Pancreas (tissue), 10 donors: ENCODE results near the gene COL3A1. TPM values are rescaled to one million over a fixed set of nuclear protein-coding genes. Genes with fewer than 3 reads are reported as not detected.
A peak's percentile ranks its signal among the peaks of the same experiment; 100 is the strongest.

Experiments used
- ATAC-seq, 4 donors: fragments of 200-7000 bp; cut with Tn5 transposase; one replicate each; pipeline versions ENCODE4 v1.8.0 to v1.9.1; 2020; ENCODE audit warnings: mild to moderate bottlenecking in 4 of 4, moderate library complexity in 4 of 4
- DNase-seq, 6 donors: peaks; one replicate each; pipeline ENCODE4 v3.0.0-alpha.2; 2020
- FAIRE-seq: peaks from 2 replicates; lab custom pipeline; 2012; peaks lifted over from hg19 to GRCh38; lab: Jason Lieb, UNC
- H3K27ac ChIP-seq, 4 donors: fragments of 200-600 bp; sonication (generic); 1 replicate in 3 of 4; 2 replicates in 1 of 4; pipeline versions ENCODE4 v1.5.0 to v1.8.0; 2020
- H3K27me3 ChIP-seq, 4 donors: fragments of 200-600 bp; one replicate each; pipeline ENCODE4 v1.8.0; 2021
- H3K36me3 ChIP-seq, 3 donors: fragments of 200-600 bp; sonication (generic) in 1 of 3; one replicate each; pipeline versions ENCODE4 v1.5.0 to v1.8.0; 2020 to 2021
- H3K4me1 ChIP-seq, 3 donors: fragments of 200-600 bp; one replicate each; pipeline ENCODE4 v1.8.0; 2021
- H3K4me3 ChIP-seq, 4 donors: fragments of 200-600 bp; sonication (generic) in 2 of 4; one replicate each; pipeline versions ENCODE4 v1.5.0 to v1.8.0; 2020 to 2021
- H3K9me3 ChIP-seq, 4 donors: fragments of 200-600 bp; one replicate each; pipeline ENCODE4 v1.8.0; 2021
- WGBS, 2 donors: extraction: QIAGEN DNeasy Blood & Tissue Kit; methylation state at CpG; one replicate each; pipeline ENCODE4 v1.1.7; 2013; 5-methylcytosine and 5-hydroxymethylcytosine counted together
- intact Hi-C, 3 donors: fragments of 100-400 bp; cut with DNase I; formaldehyde crosslinking; loops; one replicate each; pipeline versions ENCODE4 v1.11.1 to v1.14.2; 2022
- polyA plus RNA-seq, 2 donors: library from polyadenylated mRNA; stranded (reverse); fragments of 200-250 nt; gene quantifications; one replicate each; pipeline ENCODE4 v1.2.3, GENCODE V29; 2013
- total RNA-seq, 6 donors: library from RNA; stranded (reverse); fragmentation: NEBNext Ultra II Directional in 4 of 6; extraction: Animal tissue kit (Norgen Biotek cat#: 25700) in 4 of 6; gene quantifications; one replicate each; pipeline versions ENCODE4 v1.2.1 to v1.2.4, GENCODE V29; 2021 to 2023
- TF ChIP-seq, protein P1 (sequence below), 4 donors: fragments of 200-600 bp; sonication (generic) in 3 of 4; IDR thresholded peaks; one replicate each; pipeline versions ENCODE4 v1.5.0 to v1.8.0; 2021; ENCODE audit warnings: antibody characterized with exemption in 4 of 4
- donor health status: healthy with polysubstance abuse.
- donor health status: DM: no; HTN: no; CAD: no; lungs with moderate emphysema.
- donor health status: DM: no; HTN: no; CAD: no.
- donor health status: control.
- donor health status: control.
- donor health status: Bipolar disorder and iron deficiency.
- donor health status: DM: yes; HTN: yes; CAD: no.
- donor health status: DM: no; HTN: no; CAD: no.
- donor health status: DM: no; HTN: no; CAD: no.
- donor health status: DM: yes; HTN: yes; CAD: no.

COL3A1 gene
- total and polyA plus RNA-seq, 8 donors = 10.6 to 746 (median 15.3) TPM

DNA sequence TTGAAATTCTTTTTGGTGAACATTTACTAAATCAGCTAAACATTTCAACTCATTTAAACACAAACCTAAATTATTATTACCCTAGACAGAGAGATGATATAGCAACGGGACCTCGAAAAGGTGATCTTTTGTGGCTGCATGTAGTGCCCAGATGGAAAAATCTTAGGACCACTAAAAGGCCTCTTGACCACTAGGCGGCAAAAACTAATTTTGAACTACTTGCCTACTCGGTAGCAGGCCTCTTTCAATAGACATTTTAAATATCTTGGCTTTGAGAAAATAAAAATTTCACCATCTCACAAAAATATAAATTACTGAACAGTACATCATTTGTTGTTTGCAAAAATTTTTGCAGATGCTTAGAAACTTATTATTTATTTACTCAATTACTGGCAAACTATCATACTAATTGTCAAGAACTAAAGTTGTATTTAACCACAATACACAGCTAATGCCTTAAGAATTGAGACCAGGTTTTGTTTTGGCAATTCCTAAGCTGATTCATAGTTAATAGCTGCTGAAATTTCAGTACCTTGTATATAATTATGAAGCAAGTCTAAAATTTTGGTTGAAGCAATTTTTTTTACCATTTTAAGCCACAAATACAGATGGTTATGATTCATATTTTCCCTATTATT lies 9.4 kb downstream of the COL3A1 start:
- no peaks in the 10 kb centered on the region for H3K4me1 ChIP-seq
- TF ChIP-seq, protein P1, sequence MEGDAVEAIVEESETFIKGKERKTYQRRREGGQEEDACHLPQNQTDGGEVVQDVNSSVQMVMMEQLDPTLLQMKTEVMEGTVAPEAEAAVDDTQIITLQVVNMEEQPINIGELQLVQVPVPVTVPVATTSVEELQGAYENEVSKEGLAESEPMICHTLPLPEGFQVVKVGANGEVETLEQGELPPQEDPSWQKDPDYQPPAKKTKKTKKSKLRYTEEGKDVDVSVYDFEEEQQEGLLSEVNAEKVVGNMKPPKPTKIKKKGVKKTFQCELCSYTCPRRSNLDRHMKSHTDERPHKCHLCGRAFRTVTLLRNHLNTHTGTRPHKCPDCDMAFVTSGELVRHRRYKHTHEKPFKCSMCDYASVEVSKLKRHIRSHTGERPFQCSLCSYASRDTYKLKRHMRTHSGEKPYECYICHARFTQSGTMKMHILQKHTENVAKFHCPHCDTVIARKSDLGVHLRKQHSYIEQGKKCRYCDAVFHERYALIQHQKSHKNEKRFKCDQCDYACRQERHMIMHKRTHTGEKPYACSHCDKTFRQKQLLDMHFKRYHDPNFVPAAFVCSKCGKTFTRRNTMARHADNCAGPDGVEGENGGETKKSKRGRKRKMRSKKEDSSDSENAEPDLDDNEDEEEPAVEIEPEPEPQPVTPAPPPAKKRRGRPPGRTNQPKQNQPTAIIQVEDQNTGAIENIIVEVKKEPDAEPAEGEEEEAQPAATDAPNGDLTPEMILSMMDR (IDR thresholded peaks at IDR 0.05) = no peak
- WGBS, 2 donors = 61 to 86% methylated on average over 4 of the region's 4 CpGs
- DNase-seq = no peak
- H3K27ac ChIP-seq = no peak overlapping the region
- no peak overlapping the region for H3K4me3 ChIP-seq
- FAIRE-seq = no peak
- no peaks in the 10 kb centered on the region for H3K36me3 ChIP-seq
- no peaks in the 10 kb centered on the region for H3K9me3 ChIP-seq
- H3K27me3 ChIP-seq = no peaks in the 10 kb centered on the region
- intact Hi-C loops = no loop called here
- peak in 2 of 4 donors; percentile 36 to 42 for ATAC-seq

DNA sequence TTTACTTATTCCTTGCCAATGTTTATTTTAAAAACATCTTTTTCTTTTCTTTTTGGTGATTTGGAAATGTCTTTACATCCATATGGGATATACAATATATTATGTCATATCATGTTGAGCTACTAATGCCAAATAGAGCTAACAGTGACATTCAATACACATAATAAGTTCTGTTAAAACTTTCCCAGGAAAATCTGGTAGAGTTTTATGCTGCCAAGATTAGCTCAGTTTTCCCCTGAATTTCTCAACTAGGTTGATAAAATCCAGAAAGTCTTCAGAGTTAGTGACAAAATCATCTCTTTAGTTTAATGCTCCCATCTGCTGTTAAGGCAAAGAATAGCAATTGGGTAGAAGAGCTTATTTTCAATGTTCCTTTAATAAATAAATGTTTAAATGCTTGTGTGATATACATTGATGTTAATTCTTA lies 9.9 kb downstream of the COL3A1 start:
- TF ChIP-seq, protein P1 (IDR thresholded peaks at IDR 0.05) = no peak
- no peak overlapping the region for H3K4me3 ChIP-seq
- intact Hi-C loops = no loop called here
- no peaks in the 10 kb centered on the region for H3K9me3 ChIP-seq
- H3K27me3 ChIP-seq = no peaks in the 10 kb centered on the region
- DNase-seq (no peak), ATAC-seq (peak in 3 of 4 donors; percentile 28 to 59 (median 44)), FAIRE-seq (peak; percentile 83)
- H3K36me3 ChIP-seq = no peaks in the 10 kb centered on the region
- H3K4me1 ChIP-seq = no peaks in the 10 kb centered on the region
- no peak overlapping the region for H3K27ac ChIP-seq

DNA sequence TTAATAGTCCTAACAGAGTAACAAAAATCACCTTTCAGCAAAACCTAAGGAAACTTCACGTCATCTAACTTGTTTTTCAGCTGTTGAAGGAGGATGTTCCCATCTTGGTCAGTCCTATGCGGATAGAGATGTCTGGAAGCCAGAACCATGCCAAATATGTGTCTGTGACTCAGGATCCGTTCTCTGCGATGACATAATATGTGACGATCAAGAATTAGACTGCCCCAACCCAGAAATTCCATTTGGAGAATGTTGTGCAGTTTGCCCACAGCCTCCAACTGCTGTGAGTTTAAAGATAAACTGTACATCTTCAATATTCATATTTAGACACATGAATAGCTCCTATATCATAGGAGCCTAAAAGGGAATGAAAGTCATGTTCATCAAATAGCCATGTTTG lies 10.5 kb downstream of the COL3A1 start:
- Histone ChIP-seq H3K27me3 (no peaks in the 10 kb centered on the region), H3K4me1 (no peaks in the 10 kb centered on the region), H3K4me3 (no peak overlapping the region), H3K27ac (no peak overlapping the region), H3K36me3 (no peaks in the 10 kb centered on the region), H3K9me3 (no peaks in the 10 kb centered on the region)
- ATAC-seq = peak in 3 of 4 donors; percentile 35 to 49 (median 37)
- no peak for FAIRE-seq
- WGBS, 2 donors = 77 to 78% methylated on average over 5 of the region's 5 CpGs
- DNase-seq = no peak
- intact Hi-C loops = no loop called here
- TF ChIP-seq, protein P1 (IDR thresholded peaks at IDR 0.05) = no peak

DNA sequence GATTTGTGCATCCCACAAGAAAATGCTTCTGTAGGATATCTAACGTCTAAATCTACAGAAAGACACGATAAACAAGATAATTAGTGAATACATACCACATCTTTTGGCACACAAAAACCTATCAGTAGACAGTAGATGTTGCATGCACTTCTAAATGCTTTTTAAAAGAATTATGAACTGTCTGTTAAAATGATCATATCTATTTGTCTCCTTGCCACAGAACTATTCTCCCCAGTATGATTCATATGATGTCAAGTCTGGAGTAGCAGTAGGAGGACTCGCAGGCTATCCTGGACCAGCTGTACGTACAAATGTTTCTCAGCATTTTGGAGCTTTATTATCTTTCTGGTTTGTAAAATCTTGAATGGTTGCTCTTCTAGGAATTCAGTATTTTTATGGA lies 12.7 kb downstream of the COL3A1 start:
- ATAC-seq (no peak), FAIRE-seq (no peak), DNase-seq (no peak)
- no peaks in the 10 kb centered on the region for H3K4me1 ChIP-seq
- no peaks in the 10 kb centered on the region for H3K36me3 ChIP-seq
- intact Hi-C loops = no loop called here
- TF ChIP-seq, protein P1 (IDR thresholded peaks at IDR 0.05) = no peak
- H3K4me3 ChIP-seq = no peak overlapping the region
- no peaks in the 10 kb centered on the region for H3K9me3 ChIP-seq
- no peak overlapping the region for H3K27ac ChIP-seq
- WGBS, 2 donors = 70 to 71% methylated on average over 4 of the region's 4 CpGs
- H3K27me3 ChIP-seq = no peaks in the 10 kb centered on the region

DNA sequence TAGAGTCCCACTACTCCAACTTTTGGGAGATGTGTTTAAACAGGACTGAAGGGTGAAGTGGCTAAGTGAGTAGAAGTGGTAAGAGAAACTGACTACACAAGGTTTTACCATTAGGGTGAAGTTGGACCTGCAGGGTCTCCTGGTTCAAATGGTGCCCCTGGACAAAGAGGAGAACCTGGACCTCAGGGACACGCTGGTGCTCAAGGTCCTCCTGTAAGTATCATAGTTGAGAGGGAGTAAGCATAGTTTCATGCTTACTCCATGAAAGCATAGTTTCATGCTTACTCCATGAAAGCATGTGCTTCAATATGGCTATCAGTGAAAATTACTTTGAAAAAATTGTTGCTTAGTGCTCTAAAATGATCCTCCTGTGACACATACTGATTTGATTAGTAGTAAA lies 19.1 kb downstream of the COL3A1 start:
- FAIRE-seq = no peak
- no peak for DNase-seq
- Histone ChIP-seq H3K36me3 (no peaks in the 10 kb centered on the region), H3K4me3 (no peak overlapping the region), H3K4me1 (no peaks in the 10 kb centered on the region), H3K27me3 (no peaks in the 10 kb centered on the region), H3K9me3 (no peaks in the 10 kb centered on the region), H3K27ac (no peak overlapping the region)
- intact Hi-C loops = no loop called here
- TF ChIP-seq, protein P1 (IDR thresholded peaks at IDR 0.05) = no peak
- ATAC-seq = no peak
- WGBS, 2 donors = 77 to 88% methylated on average over 1 of the region's 1 CpG
